ENCODE results near the gene LRRC14B.

LRRC14B gene

GRCh38 chr5:191036-191948 lies at the start of gene LRRC14B:
Gene LRRC14B (plus strand): TSS chr5:191495. CDS start chr5:191539, 44 bp downstream.
- no peak for DNase-seq (ENCODE audit: low read depth)

DNA sequence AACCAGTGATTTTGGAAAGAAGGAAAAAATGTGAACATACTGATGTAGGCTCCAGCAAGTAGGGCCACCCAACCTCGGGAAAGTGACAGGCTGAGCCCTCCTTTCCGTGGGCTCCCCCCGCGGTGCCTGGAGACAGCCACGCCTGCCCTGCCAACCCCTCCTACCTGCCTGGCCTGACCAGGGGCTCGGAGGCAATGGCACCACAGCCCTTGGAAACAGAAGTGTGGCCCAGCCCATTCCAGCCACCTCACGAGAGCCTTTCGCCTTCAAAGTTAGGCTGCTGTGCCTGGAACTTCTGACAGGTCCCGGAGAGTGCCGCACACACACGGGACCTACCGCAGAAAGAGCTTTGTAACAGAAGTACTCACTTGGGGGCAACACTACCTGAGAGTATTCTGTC lies 49.5 kb upstream of the LRRC14B start:
- no peak for DNase-seq (ENCODE audit: low read depth)

GRCh38 chr5:142246-142810 lies 49.0 kb upstream of the LRRC14B start:
- no peak for DNase-seq (ENCODE audit: low read depth)

GRCh38 chr5:143041-143440 lies 48.3 kb upstream of the LRRC14B start:
- DNase-seq (ENCODE audit: low read depth) = no peak

GRCh38 chr5:144941-145340 lies 46.4 kb upstream of the LRRC14B start:
- no peak for DNase-seq (ENCODE audit: low read depth)

GRCh38 chr5:145585-146323 lies 45.5 kb upstream of the LRRC14B start:
- DNase-seq (ENCODE audit: low read depth) = no peak

GRCh38 chr5:147751-148150 lies 43.5 kb upstream of the LRRC14B start:
- DNase-seq (ENCODE audit: low read depth) = no peak

- DNase-seq (ENCODE audit: low read depth) = peak; percentile 26
These were observed 41.4 kb upstream of the LRRC14B start for GRCh38 chr5:149745-150485.

GRCh38 chr5:150746-151145 lies 40.5 kb upstream of the LRRC14B start:
- DNase-seq (ENCODE audit: low read depth) = no peak

- no peak for DNase-seq (ENCODE audit: low read depth)
These were observed 39.2 kb upstream of the LRRC14B start for GRCh38 chr5:152077-152476.

DNA sequence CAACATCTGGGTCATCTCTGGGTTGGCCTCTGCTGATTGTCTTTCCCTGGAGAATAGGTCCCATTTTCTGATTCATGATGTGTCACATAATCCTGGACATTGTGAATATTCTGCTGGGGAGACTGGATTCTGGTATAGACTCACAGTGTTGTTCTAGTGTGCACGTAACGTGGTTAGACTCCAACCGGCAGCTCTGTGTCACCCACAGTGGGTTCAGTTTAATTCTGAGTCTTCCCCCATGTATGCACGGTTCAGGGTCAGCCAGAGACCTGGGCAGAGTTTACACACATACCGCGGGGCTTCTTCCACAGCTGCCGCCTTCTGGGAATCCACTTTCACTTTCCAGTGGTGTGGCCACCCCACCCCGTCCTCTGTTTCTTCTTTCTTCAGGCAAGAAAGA lies 38.0 kb upstream of the LRRC14B start:
- no peak for DNase-seq (ENCODE audit: low read depth)

GRCh38 chr5:154236-154635 lies 37.1 kb upstream of the LRRC14B start:
- DNase-seq (ENCODE audit: low read depth) = no peak

GRCh38 chr5:154826-155225 lies 36.5 kb upstream of the LRRC14B start:
- no peak for DNase-seq (ENCODE audit: low read depth)

DNA sequence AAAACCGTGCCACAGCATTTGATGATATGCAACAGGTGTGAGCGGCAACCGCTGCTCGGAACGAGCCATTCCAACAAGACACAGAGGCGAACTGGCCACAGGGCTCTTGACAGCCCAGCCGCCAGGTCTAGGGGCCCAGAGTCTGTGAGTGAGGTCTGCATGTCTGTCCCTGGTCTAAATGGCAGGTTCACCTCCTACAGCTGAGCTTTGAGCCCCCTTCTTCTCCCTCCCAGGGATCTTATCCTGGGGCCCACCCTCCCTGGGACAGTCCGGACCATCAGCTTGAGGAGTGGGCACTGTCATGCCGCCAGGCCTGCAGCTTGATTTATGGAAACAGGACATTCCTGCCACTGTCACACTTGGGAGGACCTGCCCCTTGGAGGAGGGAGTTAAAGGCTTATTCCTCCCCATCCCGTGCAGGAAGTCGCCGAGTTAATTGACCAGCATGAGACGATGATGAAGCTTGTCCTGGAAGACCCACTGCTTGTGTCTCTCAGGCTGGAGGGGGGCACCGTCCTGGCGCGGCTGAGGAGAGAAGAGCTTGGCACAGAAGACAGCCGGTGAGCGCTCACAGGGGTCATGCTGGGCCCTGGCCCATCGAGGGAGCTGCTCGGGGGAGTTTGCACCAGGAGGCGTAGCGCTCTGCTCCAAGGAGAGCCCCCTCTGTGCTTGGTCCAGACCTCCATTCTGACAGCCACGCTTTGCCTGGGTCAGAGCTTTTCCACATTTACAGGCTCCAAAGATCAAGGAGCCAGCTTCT lies 35.5 kb upstream of the LRRC14B start:
- DNase-seq (ENCODE audit: low read depth) = no peak

- no peak for DNase-seq (ENCODE audit: low read depth)
These were observed 34.8 kb upstream of the LRRC14B start for GRCh38 chr5:156411-157072.

DNA sequence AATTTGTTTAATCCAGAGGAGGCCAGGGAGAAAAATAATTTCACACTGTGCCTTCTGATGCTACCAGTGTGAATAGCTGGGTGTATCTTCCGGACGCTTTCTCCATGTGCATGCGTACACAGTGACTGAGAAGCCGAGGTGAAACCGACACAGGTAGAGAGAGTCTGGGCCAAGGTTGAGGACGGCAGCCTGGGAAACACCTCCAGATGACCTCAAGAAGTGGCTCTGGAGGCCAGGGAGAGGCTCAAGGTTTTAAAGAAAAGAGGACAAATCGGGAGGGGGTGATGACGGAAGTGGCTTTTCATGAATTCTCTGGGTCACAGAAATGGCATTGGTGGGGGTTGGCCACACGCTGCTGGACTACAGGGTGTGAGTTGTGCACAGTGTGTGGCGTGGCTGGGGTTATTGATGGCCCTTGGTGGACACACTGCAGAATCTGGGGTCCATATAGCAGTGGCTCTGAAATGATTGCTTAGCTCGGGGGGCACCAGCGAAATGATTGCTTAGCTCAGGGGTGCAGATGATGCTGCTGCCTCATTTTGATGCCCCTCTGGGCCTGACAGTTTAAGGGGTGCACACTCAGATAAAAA lies 34.1 kb upstream of the LRRC14B start:
- DNase-seq (ENCODE audit: low read depth) = no peak

- no peak for DNase-seq (ENCODE audit: low read depth)
These were observed 33.5 kb upstream of the LRRC14B start for GRCh38 chr5:157801-158200.

DNA sequence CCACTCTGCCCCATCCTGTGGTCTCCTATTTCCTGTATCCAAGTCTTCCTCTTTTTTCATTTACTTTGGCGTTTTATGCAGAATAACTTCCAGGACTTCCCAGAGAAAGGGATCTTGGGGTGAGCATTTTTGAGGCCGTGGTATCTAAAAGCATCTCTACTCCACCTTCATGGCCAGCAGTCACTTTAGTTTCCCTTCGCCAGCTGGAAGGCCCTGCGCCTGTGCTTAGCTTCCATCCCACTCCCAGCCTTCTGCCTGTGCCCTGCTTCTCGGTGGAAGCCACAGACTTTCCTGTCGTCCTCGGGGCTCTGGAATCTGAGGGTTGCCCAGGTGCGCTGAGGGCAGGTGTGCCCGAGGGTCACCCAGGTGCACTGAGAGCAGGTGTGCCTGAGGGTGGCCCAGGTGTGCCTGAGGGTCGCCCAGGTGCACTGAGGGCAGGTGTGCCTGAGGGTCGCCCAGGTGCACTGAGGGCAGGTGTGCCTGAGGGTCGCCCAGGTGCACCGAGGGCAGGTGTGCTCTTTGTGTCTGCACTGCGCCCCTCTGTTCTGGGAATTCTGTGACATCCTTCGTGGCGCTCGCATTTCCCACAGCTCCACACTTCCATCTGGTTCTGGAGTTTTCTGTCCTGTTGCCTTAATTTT lies 32.4 kb upstream of the LRRC14B start:
- DNase-seq (ENCODE audit: low read depth) = no peak

- peak; percentile 33 for DNase-seq (ENCODE audit: low read depth)
These were observed 31.7 kb upstream of the LRRC14B start for GRCh38 chr5:159448-160172.
